ENCODE data around the gene PRDX5. TPM values are rescaled to one million over a fixed set of nuclear protein-coding genes. Genes with fewer than 3 reads are reported as not detected.

PRDX5 gene
- total RNA-seq, 4 donors from 2014 or later = 122 to 236 (median 223) TPM

GRCh38 chr11:64291262-64291751, 26.6 kb upstream of the PRDX5 start, which contains the start of gene KCNK4:
Gene KCNK4 (plus strand): TSS chr11:64291302. CDS start chr11:64293019, 1,717 bp downstream.
- TF ChIP-seq CTCF (IDR thresholded peaks at IDR 0.05; ENCODE audit: low read depth) = no peak

- TF ChIP-seq CTCF (IDR thresholded peaks at IDR 0.05; ENCODE audit: low read depth) = no peak
These were observed 26.0 kb upstream of the PRDX5 start for GRCh38 chr11:64291752-64292459.

GRCh38 chr11:64292460-64293254, 25.3 kb upstream of the PRDX5 start:
- no peak for TF ChIP-seq CTCF (IDR thresholded peaks at IDR 0.05; ENCODE audit: low read depth)

GRCh38 chr11:64294774-64295173, 23.1 kb upstream of the PRDX5 start:
- no peak for TF ChIP-seq CTCF (IDR thresholded peaks at IDR 0.05; ENCODE audit: low read depth)

GRCh38 chr11:64295760-64296159, 22.2 kb upstream of the PRDX5 start:
- TF ChIP-seq CTCF (IDR thresholded peaks at IDR 0.05; ENCODE audit: low read depth) = no peak

- no peak for TF ChIP-seq CTCF (IDR thresholded peaks at IDR 0.05; ENCODE audit: low read depth)
These were observed 21.7 kb upstream of the PRDX5 start for GRCh38 chr11:64296236-64296635.

Measured in subcutaneous adipose tissue (tissue), 4 donors.